Activated CD8-positive, alpha-beta memory T cell treated with anti-CD3 and anti-CD28 coated beads, Interleukin-2, amount 50 U/mL, for 24 hours (primary cell): ENCODE results near the gene HNRNPK.
A peak's percentile ranks its signal among the peaks of the same experiment; 100 is the strongest.

Experiments used
- DNase-seq: peaks from one replicate; pipeline ENCODE4 v3.0.0-alpha.2; 2020; ENCODE audit errors: extremely low read depth

The HNRNPK gene

DNA sequence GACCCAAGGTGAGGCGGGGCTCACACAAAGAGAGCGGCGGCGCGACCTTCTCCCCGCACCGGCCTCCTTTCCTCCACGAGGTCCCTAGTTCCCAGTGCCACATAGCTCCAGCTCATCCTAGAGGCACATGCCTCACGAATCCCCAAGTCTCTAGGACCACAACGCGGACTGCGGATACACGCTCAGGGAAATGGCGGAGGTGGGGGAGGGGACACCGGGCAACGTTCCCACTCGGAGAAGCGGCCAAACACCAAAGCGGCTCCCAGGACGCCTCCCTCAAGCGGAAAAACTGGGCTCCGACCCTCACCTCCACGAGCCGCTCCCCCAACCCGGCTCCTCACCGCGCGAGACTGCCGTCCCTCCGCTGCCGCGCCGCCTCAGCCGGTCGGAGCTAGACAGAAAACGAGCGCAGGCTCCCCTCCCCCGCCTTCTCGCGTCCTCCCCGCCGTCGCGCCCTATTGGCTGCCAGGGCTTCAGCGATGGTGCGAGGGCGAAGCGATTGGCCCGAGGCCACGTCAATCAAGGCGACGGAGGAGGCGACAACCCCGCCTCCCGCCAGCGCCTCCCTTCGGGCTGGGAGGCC, at the start of gene HNRNPK:
Gene HNRNPK, minus strand, starts transcription at position 404 of the 583 bp plus-strand sequence. CDS start 1,963 bp downstream, outside the sequence.
- peak; percentile 98 for DNase-seq

DNA sequence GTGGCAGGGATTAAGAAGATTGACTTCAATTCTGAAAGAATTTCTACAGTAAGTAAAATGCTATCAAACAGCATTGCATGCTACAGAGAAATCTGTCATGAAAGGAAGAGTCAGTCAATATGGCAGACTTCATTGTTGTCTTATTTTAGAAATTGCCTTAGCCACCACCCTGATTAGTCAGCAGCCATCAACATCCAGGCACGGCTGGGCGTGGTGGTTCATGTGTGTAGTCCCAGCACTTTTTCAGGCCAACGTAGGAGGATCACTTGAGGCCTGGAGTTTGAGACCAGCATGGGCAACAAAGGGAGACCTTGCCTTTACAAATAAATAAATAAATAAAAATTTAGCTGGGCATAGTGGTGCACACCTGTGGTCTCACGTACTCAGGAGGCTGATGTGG, 47.2 kb upstream of the HNRNPK start:
- DNase-seq, result no peak

DNA sequence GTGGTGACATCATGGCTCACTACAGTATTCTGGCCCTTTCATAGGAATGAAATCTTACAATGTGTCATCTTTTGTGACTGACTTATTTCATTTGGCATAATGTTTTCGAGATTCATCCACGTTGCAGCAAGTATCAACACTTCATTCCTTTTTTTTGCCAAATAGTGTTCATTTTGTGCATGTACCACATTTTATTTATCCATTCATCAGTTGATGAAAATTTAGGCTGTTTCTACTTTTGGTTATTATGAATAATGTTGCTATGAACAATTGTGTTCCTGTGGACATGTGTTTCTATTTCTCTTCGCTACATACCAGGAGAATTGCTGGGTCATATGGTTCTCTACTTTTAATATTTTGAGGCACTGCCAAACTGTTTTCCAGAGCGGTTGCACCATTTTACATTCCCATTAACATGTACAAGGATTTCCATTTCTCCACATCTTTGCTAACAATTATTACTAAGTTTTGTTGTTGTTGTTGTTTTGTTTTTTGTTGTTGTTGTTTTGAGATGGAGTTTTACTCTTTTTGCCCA, 44.1 kb upstream of the HNRNPK start:
- DNase-seq, result no peak

DNA sequence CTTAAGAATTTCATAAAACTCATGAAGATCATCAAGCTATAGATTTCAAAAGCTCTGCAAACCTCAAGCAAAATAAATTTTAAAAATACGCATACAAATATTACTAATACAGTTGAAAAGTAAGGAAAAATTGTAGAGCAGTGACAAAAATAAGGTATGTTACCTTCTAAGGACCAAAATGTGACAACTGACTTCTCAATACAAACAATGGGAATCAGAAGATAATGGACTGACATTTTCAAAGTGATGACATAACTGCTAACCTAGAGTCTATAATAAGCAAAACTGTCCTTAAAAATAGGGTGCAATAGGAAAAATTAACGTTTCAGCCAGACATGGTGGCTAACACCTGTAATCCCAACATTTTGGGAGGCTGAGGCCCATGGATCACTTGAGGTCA, 27.6 kb upstream of the HNRNPK start:
- DNase-seq, result no peak

DNA sequence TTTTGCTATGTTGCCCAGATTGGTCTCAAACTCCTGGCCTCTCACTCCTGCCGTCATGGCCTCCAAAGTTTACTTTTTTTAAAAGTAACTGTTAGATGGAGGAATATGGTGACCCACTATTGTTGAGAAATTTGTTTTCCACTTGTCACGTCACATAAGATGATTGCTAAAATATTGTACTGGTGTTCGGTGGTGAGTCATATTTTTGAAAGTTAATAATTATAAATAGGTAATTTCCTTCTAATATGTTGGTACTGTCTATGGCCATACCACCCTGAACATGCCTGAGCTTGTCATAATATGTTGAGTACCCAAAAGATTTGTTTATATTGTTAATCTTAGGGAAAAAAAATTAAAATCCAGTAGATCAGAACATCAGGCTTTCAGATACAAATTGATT, 23.2 kb upstream of the HNRNPK start:
- no peak for DNase-seq

DNA sequence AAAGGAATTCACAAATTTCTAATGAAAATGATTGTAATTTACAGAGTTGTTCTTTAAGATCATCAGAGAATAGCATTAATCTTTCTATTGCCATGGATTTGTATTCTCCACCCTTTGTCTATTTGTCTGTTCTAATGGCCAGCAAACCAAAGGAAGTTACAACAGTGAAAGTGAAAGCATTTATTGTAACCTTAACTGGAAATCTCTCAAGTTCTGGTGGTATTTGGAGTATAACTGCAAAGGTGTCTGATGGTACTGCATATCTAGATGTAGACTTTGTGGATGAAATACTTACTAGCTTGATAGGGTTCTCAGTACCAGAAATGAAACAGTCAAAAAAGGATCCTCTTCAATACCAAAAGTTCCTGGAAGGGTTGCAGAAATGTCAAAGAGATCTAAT, 22.3 kb upstream of the HNRNPK start:
- no peak for DNase-seq

DNA sequence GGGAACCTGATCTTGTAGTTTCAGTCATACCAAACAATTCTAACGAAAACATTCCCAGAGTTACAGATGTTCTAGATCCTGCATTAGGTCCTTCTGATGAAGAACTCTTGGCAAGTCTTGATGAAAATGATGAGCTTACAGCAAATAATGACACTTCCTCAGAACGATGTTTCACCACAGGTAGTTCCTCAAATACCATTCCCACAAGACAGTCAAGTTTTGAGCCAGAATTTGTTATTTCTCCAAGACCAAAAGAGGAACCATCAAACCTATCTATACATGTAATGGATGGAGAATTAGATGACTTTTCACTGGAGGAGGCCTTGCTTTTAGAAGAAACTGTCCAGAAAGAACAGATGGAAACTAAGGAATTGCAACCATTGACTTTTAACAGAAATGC, 21.6 kb upstream of the HNRNPK start:
- DNase-seq, result no peak

DNA sequence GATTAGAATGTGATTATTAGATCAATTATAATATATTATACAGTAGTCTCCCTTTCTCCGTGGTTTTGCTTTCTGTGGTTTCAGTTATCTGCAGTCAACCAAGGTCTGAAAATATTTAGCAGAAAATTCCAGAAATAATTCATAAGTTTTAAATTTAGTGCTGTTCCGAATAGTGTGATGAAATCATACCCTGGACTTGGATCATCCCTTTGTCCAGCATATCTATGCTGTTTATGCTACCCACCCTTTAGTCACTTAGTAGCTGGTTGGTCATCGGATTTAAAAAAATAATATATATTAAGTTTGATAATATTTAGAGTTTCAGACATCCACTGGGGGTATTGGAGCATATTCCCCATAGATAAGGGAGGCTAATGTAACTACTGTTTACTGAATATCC, 20.2 kb upstream of the HNRNPK start:
- DNase-seq, result no peak

DNA sequence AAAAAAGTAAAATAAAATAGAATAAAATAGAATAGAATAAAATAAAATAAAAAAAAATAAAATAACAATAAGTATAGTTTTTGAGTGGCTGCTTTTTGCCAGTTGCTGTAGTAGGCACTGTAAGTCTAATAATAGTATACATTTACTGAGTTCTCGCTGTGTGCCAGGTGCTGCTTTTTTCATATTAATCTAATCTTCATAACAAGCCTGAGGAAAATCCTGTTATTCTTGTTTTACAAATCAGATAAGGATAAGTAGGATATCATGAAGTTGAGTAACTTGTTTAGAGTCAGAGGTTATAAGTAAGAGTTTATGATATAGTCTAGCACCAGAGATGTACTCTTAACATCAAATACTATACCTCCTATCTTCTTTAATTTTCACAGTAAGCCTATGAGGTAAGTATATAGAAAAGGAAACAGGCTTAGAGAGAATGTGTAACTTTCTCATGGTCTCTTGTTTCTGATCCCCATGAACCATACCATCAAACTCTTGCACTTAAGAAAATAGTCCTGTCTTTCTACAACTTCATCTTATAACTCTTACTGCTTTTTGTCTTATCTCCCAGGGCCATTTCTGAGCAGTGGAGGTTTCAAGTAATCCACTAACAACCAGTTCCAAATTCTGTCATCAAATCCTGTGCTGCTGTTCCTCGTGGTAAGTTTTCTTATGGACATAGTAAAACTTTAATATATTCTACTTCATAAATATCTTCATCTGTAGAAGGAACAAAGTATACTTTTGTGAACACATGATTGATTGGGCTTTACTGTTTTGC, 19.3 kb upstream of the HNRNPK start:
- DNase-seq, result no peak

DNA sequence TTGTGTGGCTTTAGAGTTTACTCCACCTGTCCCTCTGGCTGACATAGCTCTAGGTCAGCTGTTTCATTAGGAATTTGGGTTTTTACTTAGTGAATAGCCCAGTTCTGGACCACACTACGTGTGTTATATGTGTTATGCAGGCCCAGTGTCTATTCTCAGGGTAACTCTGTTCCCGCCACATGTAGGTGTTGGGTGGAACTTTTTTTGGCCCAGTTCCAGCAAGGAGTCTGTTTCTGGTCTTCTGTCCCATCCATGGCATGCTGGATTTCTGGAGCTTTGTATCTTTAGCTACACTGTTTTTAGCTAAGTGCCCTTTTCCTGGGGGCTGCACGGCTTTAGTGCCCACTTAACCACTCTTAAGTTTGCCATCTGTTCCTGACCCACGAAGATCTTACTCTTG, 16.1 kb upstream of the HNRNPK start:
- DNase-seq, result no peak

DNA sequence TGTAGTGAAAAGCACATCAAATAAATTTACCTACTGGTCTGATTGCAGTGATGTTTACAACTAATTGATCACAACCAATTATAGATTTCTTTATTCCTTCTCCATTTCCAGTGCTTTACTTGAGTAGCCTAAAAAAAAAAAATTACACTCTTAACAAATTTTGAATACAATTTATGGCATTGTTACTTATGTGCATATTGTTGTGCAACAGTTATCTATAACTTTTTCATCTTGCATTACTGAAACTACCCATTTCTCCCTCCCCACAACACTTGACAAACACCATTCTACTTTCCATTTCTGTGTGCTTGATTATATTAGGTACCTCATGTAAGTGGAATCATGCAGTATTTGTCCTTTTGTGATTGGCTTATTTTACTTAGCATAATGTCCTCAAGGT, 12.9 kb upstream of the HNRNPK start:
- no peak for DNase-seq

DNA sequence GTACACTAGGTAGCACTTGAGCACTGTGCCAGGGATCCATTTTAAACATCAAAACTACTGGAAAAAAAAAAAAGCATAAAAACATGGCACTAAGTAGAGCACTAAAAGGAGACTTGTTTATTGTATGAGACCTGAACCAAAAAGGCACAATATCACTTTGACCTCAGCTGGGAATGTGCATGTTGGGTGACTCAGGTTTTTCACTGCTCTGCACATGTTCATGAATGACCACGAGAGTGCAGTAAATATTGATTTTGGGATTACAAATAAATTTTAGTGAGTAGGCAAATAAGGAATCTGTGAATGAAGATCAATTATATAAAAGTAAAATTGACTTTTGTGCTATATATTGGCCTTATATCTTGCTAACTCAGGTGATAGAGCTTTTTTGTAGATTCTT, 12.4 kb upstream of the HNRNPK start:
- DNase-seq, result no peak

DNA sequence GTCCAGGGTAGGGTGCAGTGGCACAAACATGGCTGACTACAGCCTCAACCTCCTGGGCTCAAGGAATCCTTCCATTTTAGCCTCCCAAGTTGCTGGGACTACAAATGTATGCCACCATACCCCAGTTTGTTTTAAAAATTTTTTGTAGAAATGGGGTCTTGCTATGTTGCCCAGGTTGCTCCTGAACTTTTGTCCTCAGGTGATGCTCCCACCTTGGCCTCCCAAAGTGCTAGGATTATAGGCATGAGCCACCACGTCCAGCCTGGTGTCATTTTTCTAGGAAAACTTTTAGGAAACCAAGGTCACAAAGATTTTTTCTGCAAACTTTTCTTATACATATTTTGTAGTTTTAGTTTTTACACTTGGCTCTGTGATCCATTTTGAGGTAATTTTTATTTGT, 11.3 kb upstream of the HNRNPK start:
- DNase-seq, result no peak

DNA sequence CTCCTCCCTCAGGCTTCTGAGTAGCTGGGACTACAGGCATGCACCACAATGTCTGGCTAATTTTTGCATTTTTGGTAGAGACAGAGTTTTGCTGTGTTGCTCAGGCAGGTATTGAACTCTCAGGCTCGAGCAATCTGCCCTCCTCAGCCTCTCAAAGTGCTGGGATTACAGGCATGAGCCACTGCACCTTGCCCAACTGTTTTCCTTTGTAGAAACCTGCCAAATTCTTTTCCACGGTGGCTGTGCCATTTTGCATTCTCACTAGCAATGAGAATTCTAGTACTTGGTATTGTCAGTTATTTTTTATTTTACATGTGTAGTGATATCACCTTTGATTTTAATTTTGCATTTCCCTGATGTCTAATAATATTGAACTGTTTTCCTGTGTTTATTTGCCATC, 8.4 kb upstream of the HNRNPK start:
- no peak for DNase-seq

DNA sequence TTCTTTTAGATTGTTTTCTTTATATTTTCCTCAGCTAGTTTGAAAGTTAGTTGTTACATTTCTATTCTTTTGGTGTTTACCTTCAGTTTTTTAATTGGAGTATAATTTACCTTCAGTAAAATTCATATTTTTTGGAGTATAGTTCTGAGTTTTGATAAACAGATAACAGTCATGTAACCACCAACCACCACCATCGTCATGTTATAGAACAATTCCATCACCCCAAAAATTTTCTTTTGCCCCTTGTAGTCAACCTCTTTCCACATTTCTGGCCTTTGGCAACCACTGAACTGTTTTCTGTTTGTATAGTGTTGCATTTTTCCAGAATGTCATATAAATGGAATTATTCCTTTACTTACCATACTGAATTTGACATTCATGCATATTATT, 7.4 kb upstream of the HNRNPK start:
- no peak for DNase-seq

DNA sequence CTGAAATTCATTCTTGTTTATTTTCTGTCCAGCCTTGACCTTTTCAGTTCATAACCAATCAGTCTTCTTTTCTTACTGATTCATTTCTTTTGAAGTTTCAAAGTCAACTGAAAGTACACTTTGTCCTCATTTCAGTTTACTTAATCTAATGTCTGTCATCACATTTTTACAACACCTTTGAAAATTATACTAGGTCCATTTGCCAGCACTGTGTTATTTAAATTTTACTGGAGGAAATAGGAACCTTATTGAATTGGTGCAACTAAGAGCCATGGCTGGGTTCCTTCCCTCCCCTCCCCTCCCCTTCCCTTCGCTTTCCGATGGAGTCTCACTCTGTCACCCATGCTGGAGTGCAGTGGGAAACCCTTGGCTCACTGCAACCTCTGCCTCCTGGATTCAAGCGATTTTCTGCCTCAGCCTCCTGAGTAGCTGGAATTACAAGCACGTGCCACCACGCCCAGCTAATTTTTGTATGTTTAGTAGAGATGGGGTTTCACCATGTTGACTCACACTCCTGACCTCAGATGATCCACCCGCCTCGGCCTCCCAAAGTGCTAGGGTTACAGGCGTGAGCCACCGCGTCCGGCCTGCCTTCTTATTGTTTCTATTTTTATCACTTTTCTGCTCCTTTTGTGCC, 6.9 kb upstream of the HNRNPK start:
- no peak for DNase-seq

DNA sequence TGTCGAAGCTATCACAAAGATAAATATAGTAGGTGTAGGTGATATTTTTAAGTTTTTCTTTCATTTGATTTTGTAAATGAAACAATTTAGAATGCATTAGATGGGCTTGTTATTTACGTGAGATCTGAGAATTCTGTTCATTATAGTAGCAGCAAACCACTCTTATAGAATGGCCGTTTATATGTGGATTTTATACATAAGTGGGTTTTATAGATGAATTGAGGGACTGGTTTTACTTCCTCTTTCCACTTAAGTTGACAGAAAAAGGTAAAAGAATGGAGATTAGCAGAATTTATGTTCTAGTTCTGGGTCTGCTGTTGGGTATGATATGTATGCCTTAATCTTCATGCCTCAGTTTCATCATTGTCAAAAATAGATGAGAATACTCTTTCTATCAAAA, 6.2 kb upstream of the HNRNPK start:
- no peak for DNase-seq

DNA sequence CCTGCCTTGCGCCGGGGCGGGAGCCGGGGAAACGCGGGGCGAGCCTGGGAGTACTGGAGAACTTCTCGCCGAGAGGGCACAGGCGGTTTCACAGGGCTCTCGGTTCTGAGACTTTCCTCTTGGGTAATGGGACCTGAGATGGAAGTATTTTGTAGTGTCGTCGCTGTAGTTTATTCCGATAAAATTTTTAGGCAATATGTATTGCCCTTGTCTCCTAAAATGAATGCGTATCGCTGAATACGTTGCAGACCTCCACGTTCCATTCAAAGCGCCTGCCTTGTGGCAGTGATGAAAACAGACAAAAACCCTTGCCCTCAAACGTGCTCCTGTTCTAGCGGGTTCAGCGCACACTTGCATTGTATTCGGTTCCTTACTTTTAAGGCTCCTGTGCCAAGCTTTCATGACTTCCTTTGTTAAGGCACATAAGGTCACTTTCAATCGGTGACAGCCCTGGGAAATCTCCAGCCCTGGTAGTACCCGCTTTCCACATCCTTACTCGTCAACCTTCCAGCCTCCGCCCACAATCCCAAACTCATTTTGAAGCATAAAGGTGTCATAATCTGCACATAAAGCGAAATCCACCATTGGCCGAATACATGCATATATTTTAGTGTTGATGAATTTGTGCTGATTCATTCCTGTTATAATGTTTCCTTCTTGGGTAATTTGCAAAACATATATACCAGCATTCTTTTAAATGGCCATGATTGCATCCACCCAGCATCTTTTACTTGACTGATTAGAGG, 1.3 kb upstream of the HNRNPK start:
- no peak for DNase-seq

DNA sequence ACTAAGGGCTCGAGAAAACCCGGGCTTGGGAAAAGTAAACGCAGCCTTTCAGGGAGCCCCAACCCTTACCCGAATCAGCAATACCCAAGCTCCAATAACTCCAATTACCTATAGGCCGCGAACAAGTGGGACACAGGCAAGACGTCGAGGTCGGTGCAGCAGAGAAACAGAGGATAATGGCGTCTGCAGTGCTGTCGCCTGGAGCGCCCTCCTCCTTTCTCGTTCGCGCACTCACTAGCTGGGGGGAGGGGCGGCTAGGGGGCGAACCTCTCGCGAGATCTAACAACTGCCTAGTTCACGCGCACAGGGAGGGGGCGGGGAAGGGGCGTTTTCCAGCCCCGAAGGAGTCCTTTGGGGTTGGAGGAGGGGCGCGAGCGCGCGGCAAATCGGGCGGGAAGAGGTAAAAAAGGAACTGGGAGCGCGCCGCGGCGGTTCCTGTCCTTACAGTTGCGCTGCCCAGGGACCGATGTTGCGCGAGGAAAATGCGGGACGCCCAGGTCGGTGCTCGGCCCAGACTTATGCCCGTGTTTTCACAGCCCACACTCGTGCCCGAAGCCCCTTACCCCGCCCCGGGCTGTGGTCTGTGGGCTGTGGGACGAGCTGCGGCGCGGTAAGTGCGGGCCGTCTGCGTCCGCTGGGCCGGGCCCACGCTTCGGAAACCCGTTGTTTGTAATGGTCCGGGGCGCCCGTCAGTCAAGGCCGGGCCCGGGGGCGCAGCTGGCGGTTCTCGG, 545 bp upstream of the HNRNPK start, which contains the start of gene RMI1:
Gene RMI1, plus strand, starts transcription at position 411 of the 731 bp plus-strand sequence. CDS start 20,182 bp downstream, outside the sequence.
- peak; percentile 100 for DNase-seq

DNA sequence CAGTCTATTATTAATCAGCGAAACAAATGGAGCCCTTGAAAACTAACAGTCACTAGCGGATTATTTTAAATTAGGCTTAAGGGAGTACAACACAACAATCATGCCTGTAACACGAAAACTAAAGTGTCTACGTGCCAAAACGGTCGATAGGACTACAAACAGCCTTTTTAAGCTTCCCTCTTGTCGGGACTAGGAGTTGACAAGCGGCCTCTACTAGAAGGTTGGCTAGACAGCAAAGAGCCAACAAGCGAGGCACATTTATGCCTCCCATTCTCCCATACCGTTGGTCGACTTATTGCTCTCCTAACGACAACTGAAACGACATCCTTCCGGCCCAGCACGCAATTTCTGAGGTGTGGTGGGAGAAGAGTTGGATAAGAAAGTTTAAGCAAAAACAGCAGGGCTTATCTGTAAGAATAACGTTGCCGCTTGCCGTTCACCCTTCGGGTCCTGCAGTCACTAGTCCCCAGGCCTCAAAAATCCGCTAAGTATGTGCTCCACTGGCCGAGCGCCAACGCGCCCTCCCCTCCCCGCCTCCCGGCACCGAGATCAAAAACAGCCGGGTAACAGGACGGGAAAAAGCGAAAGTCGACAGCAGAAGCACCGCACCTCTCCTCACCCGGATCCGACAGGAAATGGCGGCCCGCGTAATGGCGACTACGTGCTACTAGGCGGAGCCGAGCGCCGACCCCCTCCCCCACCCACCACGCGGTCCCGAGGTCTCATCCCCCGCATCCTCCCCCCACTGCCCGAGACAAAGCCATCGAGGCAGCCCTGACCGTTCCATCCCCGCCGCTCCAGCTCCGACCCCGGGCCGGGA, 813 bp downstream of the HNRNPK start:
- peak; percentile 70 for DNase-seq

DNA sequence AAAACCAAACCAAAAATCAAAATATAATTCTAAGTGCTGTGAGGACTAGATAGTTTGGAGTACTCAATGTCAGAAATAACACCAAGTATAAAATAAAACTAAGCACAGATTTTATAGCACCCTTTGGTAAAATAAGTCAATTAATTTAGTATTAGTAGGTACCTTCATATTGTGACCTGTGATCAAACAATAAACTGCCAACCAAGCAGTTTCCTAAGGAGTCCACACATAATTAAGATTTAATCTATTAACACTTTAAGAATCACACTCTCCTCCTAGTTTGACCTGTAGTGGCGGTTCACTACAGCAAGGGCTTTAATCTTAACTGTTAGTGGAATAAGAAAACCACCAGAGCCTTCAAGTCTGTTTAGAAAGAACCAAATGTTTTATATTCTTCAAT, 2.8 kb downstream of the HNRNPK start:
- DNase-seq, result no peak
